GM21737 (cell line): Measurements from ENCODE around the gene SNX4.
"Not testable (repeated sequence)": the region's sequence is repeated elsewhere in the genome, so short reads cannot be mapped to it uniquely, and the experiment has no call there.

Experiments
- ATAC-seq: cut with Tn5 transposase; IDR thresholded peaks from one replicate; pipeline ENCODE4 v1.9.1; 2021; ENCODE audit warnings: mild to moderate bottlenecking, moderate library complexity; ENCODE audit not compliant: unreplicated experiment

Gene SNX4

GRCh38 chr3:125519678-125520562, at the start of gene SNX4:
TSS of gene SNX4 (minus strand) at chr3:125520202. CDS start at chr3:125520172, 30 bp downstream.
- peak; percentile 79 for ATAC-seq

GRCh38 chr3:125556314-125556713, 36.3 kb upstream of the SNX4 start:
- ATAC-seq: no peak

DNA sequence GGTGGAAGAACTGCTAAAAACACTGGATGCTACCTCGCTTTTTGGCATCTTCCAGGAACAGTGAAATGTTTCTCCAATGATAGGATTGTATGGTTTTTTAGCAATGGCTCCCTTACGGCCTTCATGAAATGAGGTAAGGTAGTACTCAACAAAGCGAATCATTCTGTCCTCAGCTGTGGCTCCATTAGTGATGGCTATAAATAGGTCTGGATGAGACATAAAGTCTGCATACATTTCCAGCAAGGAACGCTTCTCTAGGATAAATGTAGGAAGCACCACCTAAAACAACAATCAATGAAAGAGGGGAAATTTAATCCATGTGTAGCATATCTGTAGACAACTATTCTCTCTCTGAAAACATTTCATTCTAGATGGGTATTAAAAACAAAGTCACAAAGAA, 32.4 kb upstream of the SNX4 start:
- ATAC-seq: no peak

DNA sequence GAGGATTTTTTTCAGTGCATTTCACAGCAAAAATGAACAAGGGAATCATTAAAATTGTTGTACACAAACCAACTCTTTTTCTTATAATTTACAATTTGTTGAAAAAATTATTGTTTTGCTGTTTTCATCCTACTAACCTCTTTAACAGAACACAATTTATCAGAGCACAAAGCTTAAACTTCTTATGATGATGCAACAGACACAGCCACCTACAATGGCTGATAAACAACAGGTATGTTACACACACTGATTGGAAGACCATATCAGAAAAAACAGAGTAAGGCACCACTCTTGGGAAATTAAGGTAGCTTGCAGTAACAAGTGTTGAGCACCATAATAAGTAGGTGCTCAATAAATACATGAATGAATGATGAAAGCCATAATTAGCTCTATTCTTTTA, 8.9 kb upstream of the SNX4 start:
- ATAC-seq: no peak

GRCh38 chr3:125525153-125525552, 5.2 kb upstream of the SNX4 start:
- ATAC-seq: no peak

GRCh38 chr3:125520563-125520919, 539 bp upstream of the SNX4 start:
- not testable (repeated sequence) for ATAC-seq

DNA sequence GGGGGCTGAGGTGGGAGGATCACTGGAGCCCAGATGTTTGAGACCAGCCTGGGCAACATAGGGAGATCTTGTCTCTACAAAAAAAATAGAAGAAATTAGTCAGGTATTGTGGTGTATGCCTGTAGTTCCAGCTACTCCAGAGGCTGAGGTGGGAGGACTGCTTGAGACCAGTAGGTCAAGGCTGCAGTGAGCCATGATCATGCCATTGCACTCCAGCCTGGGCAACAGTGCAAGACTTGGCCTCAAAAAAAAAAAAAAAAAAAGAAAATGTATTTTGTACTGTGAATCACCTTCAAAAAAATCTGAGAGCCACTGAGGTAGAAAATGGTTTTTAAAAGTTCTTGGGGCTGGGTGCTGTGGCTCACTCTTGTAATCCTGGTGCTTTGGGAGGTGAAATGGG, 4.6 kb downstream of the SNX4 start:
- ATAC-seq: no peak

DNA sequence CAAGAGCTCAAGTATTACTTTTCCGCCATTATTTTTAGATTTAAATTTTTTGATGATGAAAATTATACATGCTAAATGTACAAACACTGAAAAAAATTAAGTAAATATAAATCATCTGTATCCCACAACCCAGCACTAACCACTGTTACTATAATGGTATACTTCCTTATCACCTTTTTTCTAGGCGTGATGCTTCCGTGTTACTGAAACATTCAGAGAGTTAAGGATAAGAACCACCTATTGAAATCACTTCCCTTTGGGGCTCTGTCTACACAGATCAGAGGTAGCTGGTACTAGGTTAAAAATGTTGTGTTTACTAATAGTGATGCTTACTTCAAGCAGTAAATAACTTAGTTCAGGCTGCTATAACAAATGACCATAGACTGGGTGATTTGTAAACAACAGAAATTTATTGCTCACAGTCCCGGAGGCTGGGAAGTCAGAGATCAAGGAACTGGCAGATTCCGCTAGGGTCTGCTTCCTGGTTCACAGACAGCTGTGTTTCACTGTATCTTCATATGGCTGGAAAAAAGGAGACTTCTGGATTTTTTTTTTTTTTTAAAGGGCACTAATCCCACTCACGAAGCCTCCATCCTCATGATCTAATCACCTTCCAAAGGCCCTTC, 6.4 kb downstream of the SNX4 start:
- no peak for ATAC-seq

DNA sequence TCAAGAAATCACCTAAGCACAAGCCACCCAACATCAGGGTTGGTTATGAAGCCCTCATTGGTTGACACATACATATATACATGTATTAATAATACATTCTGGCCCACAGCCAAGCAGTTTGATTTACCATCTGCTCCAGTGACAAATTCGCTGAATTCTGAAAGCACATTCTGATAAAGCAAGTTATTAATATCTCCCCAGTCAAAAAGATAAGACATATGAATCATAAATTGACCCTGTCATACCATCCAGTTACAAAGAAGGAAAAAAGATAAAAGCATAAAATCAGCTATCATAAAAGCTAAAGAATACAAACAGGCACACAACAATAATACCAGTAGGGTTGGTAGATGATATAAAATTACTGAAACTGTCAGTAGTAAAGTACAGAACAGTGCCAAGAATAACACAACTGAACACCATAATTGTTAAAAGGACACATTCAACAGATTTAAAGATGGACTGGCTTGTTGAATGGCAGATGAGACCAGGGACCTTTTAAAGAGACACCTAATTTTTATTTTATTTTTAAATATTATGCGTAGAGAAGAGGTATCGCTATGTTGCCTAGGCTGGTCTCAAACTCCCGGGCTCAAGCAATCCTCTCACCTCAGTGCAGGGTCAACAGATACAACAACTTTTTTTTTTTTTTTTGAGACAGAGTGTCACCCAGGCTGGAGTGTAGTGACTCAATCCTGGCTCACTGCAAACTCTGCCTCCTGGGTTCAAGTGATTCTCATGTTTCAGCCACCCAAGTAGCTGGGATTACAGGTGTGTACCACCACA, 7.7 kb downstream of the SNX4 start:
- ATAC-seq: no peak

GRCh38 chr3:125511420-125512118, 8.4 kb downstream of the SNX4 start:
- no peak for ATAC-seq

- no peak for ATAC-seq
Observed at GRCh38 chr3:125507128-125507527, 12.9 kb downstream of the SNX4 start.

DNA sequence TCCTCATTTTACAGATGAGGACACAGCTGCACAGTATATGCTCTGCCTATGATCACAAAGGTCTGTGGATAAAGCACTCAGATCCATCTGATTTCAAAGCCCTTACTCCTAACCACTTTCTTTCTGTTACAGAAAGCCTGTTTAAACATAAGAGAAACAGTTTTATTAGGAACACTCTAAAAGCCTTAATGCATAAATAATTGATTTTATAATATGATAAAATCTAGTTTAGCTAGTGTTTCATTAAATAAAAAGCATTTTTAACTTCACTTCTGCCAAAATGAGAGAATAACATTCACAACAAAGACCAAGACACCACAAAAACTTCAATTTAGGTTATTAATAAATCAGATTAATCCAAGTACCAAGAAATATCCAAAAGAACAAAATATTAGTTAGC, 21.4 kb downstream of the SNX4 start:
- ATAC-seq: no peak

GRCh38 chr3:125496701-125497100, 23.3 kb downstream of the SNX4 start:
- no peak for ATAC-seq

DNA sequence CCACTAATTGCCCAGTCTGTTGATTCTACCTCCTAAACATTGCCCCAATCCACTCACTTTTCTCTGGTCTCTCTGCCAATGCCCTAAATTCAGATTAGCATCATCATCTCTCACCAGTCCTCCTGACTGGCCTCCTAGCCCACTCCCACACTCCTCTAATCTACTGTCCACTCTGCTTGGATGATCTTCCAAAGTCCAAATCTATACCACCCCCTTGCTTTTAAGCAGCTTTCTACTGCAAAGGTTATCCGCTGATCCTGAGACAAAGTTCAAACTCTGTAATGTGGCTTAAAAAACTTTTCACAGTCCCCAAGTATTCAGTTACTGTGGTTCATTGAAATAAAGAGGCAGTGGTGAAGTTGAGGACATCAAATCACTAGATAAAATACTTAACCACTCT, 37.6 kb downstream of the SNX4 start:
- ATAC-seq: no peak

GRCh38 chr3:125481786-125482185, 38.2 kb downstream of the SNX4 start:
- ATAC-seq: no peak

DNA sequence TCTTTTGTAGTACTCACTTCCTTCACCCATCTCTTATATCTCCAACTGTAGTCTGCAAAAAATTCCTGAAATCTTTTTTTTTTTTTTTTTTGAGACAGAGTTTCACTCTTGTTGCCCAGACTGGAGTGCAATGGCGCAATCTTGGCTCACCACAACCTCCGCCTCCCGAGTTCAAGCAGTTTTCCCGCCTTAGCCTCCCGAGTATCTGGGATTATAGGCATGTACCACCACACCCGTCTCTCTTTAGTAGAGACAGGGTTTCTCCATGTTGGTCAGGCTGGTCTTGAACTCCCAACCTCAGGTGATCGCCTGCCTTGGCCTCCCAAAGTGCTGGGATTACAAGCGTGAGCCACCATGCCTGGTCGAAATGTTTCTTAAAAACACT, 38.6 kb downstream of the SNX4 start:
- not testable (repeated sequence) for ATAC-seq

- ATAC-seq: no peak
Observed at GRCh38 chr3:125480656-125481374, 39.2 kb downstream of the SNX4 start.

- ATAC-seq: no peak
Observed at GRCh38 chr3:125479091-125479490, 40.9 kb downstream of the SNX4 start.

DNA sequence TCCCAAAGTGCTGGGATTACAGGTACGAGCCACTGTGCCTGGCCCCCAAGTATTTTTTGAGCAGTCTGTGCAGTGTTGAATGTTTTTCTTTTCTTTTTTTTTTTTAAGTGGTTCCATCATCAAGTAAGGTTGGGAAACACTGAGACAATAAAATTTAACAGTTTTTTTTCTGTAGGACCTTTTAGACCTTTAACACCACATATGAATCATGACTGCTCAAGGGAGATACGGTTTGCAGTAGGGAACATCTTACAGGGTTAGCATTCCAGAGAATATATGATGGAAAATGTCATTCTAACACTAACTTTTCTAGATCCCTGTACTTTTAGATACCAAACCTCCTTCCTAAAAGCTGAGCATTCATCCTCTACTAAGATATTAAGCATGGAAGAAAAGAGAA, 41.7 kb downstream of the SNX4 start:
- ATAC-seq: no peak

GRCh38 chr3:125477701-125478100, 42.3 kb downstream of the SNX4 start:
- no peak for ATAC-seq
